Keratinocyte (primary cell): ENCODE measurements around the gene PRR14. TPM values are rescaled to one million over a fixed set of nuclear protein-coding genes. Genes with fewer than 3 reads are reported as not detected.

ENCODE experiments used
- DNase-seq: peaks from one replicate; pipeline ENCODE4 v3.0.0-alpha.2; 2011; ENCODE audit warnings: low read depth, missing footprints, low spot score
- FAIRE-seq: peaks from 2 replicates; lab custom pipeline; 2011; peaks lifted over from hg19 to GRCh38; lab: Jason Lieb, UNC
- H2AFZ ChIP-seq: 2 replicates; pipeline ENCODE4 v1.6.0; 2012; ENCODE audit warnings: low read length, control low read depth, inconsistent platforms; ENCODE audit not compliant: control insufficient read depth
- H3K27ac ChIP-seq: 2 replicates; pipeline ENCODE4 v1.5.1; 2011; ENCODE audit warnings: low read length; ENCODE audit not compliant: control insufficient read depth, insufficient read depth
- H3K27me3 ChIP-seq: 3 replicates; pipeline ENCODE4 v1.6.0; 2011; ENCODE audit warnings: low read length; ENCODE audit not compliant: control insufficient read depth, insufficient read depth; ENCODE audit errors: extremely low read depth
- H3K36me3 ChIP-seq, 2 experiments: 2 replicates in 1 of 2; 3 replicates in 1 of 2; pipeline ENCODE4 v1.5.1; 2011; ENCODE audit warnings: low read length in 2 of 2, mild to moderate bottlenecking in 1 of 2; ENCODE audit not compliant: control insufficient read depth in 2 of 2, insufficient read depth in 2 of 2; ENCODE audit errors: extremely low read depth in 1 of 2
- H3K4me1 ChIP-seq: 3 replicates; pipeline ENCODE4 v1.5.1; 2011; ENCODE audit warnings: low read length; ENCODE audit not compliant: control insufficient read depth, insufficient read depth; ENCODE audit errors: extremely low read depth
- H3K4me2 ChIP-seq: 3 replicates; pipeline ENCODE4 v1.6.0; 2011; ENCODE audit warnings: low read depth, low read length; ENCODE audit not compliant: control insufficient read depth, insufficient read depth; ENCODE audit errors: extremely low read depth
- H3K4me3 ChIP-seq, 3 experiments: fragments of 200-600 bp in 1 of 3; sonication (generic) in 1 of 3; 2 replicates in 2 of 3; 3 replicates in 1 of 3; pipeline ENCODE4 v1.5.1; 2011 to 2016; ENCODE audit warnings: low read length in 3 of 3, mild to moderate bottlenecking in 3 of 3, control low read depth in 2 of 3, inconsistent platforms in 1 of 3, low read depth in 1 of 3, mixed read lengths in 1 of 3, mixed run types in 1 of 3, moderate library complexity in 1 of 3; ENCODE audit not compliant: control insufficient read depth in 2 of 3, insufficient read depth in 2 of 3; ENCODE audit errors: extremely low read depth in 1 of 3
- H3K79me2 ChIP-seq: 2 replicates; pipeline ENCODE4 v1.6.0; 2012; ENCODE audit warnings: low read length; ENCODE audit not compliant: control insufficient read depth, insufficient read depth
- H3K9ac ChIP-seq: 3 replicates; pipeline ENCODE4 v1.6.0; 2011; ENCODE audit warnings: low read length; ENCODE audit not compliant: control insufficient read depth, insufficient read depth; ENCODE audit errors: extremely low read depth
- H3K9me1 ChIP-seq: 3 replicates; pipeline ENCODE4 v1.6.0; 2011; ENCODE audit warnings: low read length; ENCODE audit not compliant: control insufficient read depth, insufficient read depth; ENCODE audit errors: extremely low read depth
- H3K9me3 ChIP-seq: 2 replicates; pipeline ENCODE4 v1.5.1; 2012; ENCODE audit warnings: low read depth, low read length; ENCODE audit not compliant: control insufficient read depth
- H4K20me1 ChIP-seq: 3 replicates; pipeline ENCODE4 v1.6.0; 2011; ENCODE audit warnings: low read length; ENCODE audit not compliant: control insufficient read depth, insufficient read depth; ENCODE audit errors: extremely low read depth
- EZH2 ChIP-seq: IDR thresholded peaks from one replicate; pipeline ENCODE4 v1.6.1; 2012; ENCODE audit warnings: inconsistent platforms, mild to moderate bottlenecking, low read length, moderate library complexity
- dilution Hi-C: fragments of 300-500 bp; cut with MboI; formaldehyde crosslinking; loops from one replicate; pipeline ENCODE4 v1.7.0; 2020; ENCODE audit warnings: low sequenced_read_pairs; ENCODE audit not compliant: extremely low pct_ligation_motif_present
- polyA plus RNA-seq, 5 experiments: library from polyadenylated mRNA; depleted of rRNA in 3 of 5; stranded (reverse) in 3 of 5; stranded (forward) in 1 of 5; unstranded in 1 of 5; fragments of >200 nt; gene quantifications; 1 replicate in 1 of 5; 2 replicates in 3 of 5; 3 replicates in 1 of 5; pipeline versions ENCODE4 v1.2.1 to v1.2.3, GENCODE V29; 2011 to 2012; ENCODE audit warnings: missing spikeins in 2 of 5, low read depth in 1 of 5, low replicate concordance in 1 of 5
- TF ChIP-seq, protein P1 (sequence below), 3 experiments: IDR thresholded peaks in 1 of 3; conservative IDR thresholded peaks in 1 of 3; optimal IDR thresholded peaks in 1 of 3; 2 replicates in 2 of 3; 3 replicates in 1 of 3; pipeline versions ENCODE3 to v1.5.1; 2011; ENCODE audit warnings: low read length in 3 of 3, mild to moderate bottlenecking in 3 of 3, moderate library complexity in 2 of 3, control low read depth in 1 of 3, inconsistent platforms in 1 of 3; ENCODE audit not compliant: insufficient read depth in 2 of 3; ENCODE audit errors: extremely low read depth in 1 of 3

The PRR14 gene
- polyA plus RNA-seq, 1 donor (not counting 4 experiments of a cell fraction or from before 2014, with no cell fraction given), result 7.4 TPM

DNA sequence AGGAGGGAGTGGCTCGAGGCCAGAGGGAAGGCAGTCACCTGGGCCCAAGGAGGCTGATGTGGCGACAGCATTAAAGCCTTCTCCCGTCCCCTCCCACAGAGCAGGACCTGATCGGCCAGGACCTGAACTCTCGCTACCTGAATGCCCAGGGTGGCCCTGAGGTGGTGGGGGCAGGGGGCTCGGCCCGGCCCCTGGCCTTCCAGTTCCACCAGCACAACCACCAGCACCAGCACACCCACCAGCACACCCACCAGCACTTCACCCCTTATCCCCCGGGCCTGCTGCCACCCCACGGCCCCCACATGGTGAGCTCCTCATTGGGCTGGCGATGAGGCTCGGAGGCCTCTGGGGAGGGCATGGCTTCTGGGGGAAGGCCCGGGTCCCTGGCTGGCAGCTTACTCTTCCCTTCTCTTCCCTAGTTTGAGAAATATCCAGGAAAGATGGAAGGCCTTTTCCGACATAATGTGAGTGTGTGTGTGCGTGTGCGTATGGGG is 13.9 kb downstream of the PRR14 start:
- peaks cover 49% of the 10 kb centered on the region for H3K79me2 ChIP-seq
- TF ChIP-seq EZH2, result no peak
- TF ChIP-seq, protein P1, sequence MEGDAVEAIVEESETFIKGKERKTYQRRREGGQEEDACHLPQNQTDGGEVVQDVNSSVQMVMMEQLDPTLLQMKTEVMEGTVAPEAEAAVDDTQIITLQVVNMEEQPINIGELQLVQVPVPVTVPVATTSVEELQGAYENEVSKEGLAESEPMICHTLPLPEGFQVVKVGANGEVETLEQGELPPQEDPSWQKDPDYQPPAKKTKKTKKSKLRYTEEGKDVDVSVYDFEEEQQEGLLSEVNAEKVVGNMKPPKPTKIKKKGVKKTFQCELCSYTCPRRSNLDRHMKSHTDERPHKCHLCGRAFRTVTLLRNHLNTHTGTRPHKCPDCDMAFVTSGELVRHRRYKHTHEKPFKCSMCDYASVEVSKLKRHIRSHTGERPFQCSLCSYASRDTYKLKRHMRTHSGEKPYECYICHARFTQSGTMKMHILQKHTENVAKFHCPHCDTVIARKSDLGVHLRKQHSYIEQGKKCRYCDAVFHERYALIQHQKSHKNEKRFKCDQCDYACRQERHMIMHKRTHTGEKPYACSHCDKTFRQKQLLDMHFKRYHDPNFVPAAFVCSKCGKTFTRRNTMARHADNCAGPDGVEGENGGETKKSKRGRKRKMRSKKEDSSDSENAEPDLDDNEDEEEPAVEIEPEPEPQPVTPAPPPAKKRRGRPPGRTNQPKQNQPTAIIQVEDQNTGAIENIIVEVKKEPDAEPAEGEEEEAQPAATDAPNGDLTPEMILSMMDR (optimal IDR thresholded peaks at IDR 0.05 in 1 of 3, IDR thresholded peaks at IDR 0.05 in 1 of 3, conservative IDR thresholded peaks at IDR 0.05 in 1 of 3; ENCODE audit: extremely low read depth in 1 of 3, insufficient read depth in 2 of 3, low read length in 3 of 3), result no peak
- H3K4me1 ChIP-seq, result peaks cover 14% of the 10 kb centered on the region
- H3K9me1 ChIP-seq, result no peaks in the 10 kb centered on the region
- H4K20me1 ChIP-seq, result no peaks in the 10 kb centered on the region
- dilution Hi-C loops, result no loop called here
- FAIRE-seq (no peak), DNase-seq (no peak)
- H3K36me3 ChIP-seq, result peaks cover 50 to 55% of the 10 kb centered on the region in 2 experiments
- H3K27me3 ChIP-seq, result no peaks in the 10 kb centered on the region
- no peak overlapping the region for H2AFZ ChIP-seq
- H3K4me2 ChIP-seq, result no peak overlapping the region
- H3K4me3 ChIP-seq, result no peak overlapping the region
- no peak overlapping the region for H3K9ac ChIP-seq
- H3K27ac ChIP-seq, result no peak overlapping the region
- no peaks in the 10 kb centered on the region for H3K9me3 ChIP-seq

DNA sequence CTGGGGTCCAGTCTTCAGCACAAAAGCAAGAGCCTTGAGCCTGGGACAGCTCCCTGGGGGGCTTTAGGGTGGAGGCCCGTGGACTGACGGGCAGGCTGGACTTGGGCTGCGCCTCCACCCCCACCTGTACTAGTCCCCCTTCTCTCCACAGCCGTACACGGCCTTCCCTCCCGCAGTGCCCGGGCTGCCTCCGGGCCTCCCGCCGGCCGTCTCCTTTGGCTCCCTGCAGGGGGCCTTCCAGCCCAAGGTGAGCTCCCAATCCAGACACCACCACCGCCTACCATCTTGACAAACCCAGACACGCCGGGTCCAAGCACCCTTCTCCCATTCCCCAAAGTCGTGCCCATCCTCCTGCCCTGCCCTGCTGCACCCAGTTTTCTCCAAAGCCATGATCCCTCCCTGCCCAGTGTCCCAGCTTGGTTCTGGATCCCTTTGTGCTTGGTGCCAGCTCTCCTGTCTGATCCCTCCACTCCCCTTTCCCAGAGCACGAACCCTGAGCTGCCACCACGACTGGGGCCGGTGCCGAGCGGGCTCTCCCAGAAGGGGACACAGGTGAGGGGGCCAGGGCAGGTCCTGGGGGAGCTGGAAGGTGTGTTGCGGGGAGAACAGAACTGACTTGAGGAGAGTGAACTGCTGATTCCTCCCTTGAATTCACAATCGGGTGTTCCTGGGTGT is 14.5 kb downstream of the PRR14 start:
- Histone ChIP-seq H3K4me3 (no peak overlapping the region), H3K36me3 (peaks cover 50 to 61% of the 10 kb centered on the region in 2 experiments), H3K27ac (no peak overlapping the region), H3K9ac (no peak overlapping the region), H2AFZ (no peak overlapping the region), H3K4me2 (no peak overlapping the region), H3K27me3 (no peaks in the 10 kb centered on the region), H3K9me1 (no peaks in the 10 kb centered on the region), H3K79me2 (peaks cover 42% of the 10 kb centered on the region), H3K9me3 (no peaks in the 10 kb centered on the region), H3K4me1 (peaks cover 13% of the 10 kb centered on the region), H4K20me1 (no peaks in the 10 kb centered on the region)
- dilution Hi-C loops, result no loop called here
- FAIRE-seq (no peak), DNase-seq (no peak)
- no peak for TF ChIP-seq EZH2
- TF ChIP-seq, protein P1 (optimal IDR thresholded peaks at IDR 0.05 in 1 of 3, IDR thresholded peaks at IDR 0.05 in 1 of 3, conservative IDR thresholded peaks at IDR 0.05 in 1 of 3; ENCODE audit: extremely low read depth in 1 of 3, insufficient read depth in 2 of 3, low read length in 3 of 3), result no peak
